GM19395 (cell line): Measurements from ENCODE around the gene TDRD9.

Source experiments
- ATAC-seq: cut with Tn5 transposase; IDR thresholded peaks from one replicate; pipeline ENCODE4 v1.9.1; 2021; ENCODE audit warnings: mild to moderate bottlenecking, moderate library complexity; ENCODE audit not compliant: unreplicated experiment

Gene TDRD9

GRCh38 chr14:104100171-104101085 lies 172.2 kb downstream of the TDRD9 start:
- no peak for ATAC-seq

GRCh38 chr14:104101086-104101621 lies 172.9 kb downstream of the TDRD9 start:
- ATAC-seq = no peak

GRCh38 chr14:104101651-104102281 lies 173.5 kb downstream of the TDRD9 start:
- ATAC-seq = no peak
